ELF-1 (cell line): ENCODE results near the gene TMEM79.

ENCODE experiments used
- DNase-seq: peaks from one replicate; pipeline ENCODE4 v3.0.0-alpha.2; 2016; ENCODE audit warnings: low read depth, low spot score

The TMEM79 gene, protein sequence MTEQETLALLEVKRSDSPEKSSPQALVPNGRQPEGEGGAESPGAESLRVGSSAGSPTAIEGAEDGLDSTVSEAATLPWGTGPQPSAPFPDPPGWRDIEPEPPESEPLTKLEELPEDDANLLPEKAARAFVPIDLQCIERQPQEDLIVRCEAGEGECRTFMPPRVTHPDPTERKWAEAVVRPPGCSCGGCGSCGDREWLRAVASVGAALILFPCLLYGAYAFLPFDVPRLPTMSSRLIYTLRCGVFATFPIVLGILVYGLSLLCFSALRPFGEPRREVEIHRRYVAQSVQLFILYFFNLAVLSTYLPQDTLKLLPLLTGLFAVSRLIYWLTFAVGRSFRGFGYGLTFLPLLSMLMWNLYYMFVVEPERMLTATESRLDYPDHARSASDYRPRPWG

GRCh38 chr1:156284112-156284511 is at the start of gene TMEM79:
TSS of gene TMEM79 (plus strand) at chr1:156284325. CDS start at chr1:156285227, 902 bp downstream.
- peak; percentile 44 for DNase-seq

GRCh38 chr1:156236164-156236563 is 48.0 kb upstream of the TMEM79 start:
- no peak for DNase-seq

DNA sequence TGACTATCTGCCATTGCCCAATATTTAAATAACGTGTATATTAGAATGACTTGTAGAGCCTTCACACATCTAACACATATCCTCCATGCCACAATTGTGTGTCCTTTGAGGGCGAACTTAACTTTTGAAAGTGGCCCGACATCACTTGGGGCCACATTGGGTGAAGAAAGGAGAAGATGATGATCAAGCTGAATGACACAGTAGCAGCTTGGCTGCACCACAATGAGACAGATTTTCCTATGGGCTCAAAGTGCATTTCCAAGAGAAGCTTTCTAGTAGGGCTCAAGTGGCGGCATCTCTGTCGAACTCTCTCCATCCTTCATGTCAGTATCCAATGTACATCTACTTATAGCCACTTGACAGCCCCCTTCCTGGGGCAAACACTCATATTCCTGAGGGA is 45.9 kb upstream of the TMEM79 start:
- no peak for DNase-seq

GRCh38 chr1:156241311-156241811 is 42.8 kb upstream of the TMEM79 start:
- DNase-seq: no peak

DNA sequence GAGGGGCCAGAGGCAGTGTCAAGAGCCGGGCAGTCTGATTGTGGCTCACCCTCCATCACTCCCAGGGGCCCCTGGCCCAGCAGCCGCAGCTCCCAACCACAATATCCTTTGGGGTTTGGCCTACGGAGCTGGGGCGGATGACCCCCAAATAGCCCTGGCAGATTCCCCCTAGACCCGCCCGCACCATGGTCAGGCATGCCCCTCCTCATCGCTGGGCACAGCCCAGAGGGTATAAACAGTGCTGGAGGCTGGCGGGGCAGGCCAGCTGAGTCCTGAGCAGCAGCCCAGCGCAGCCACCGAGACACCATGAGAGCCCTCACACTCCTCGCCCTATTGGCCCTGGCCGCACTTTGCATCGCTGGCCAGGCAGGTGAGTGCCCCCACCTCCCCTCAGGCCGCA is 42.2 kb upstream of the TMEM79 start, which contains the start of gene BGLAP:
TSS of gene BGLAP (plus strand) at position 259 of the 400 bp plus-strand sequence. CDS start at position 307, 48 bp downstream.
- DNase-seq: no peak

- DNase-seq: no peak
These were observed 41.4 kb upstream of the TMEM79 start for GRCh38 chr1:156242738-156243137.

DNA sequence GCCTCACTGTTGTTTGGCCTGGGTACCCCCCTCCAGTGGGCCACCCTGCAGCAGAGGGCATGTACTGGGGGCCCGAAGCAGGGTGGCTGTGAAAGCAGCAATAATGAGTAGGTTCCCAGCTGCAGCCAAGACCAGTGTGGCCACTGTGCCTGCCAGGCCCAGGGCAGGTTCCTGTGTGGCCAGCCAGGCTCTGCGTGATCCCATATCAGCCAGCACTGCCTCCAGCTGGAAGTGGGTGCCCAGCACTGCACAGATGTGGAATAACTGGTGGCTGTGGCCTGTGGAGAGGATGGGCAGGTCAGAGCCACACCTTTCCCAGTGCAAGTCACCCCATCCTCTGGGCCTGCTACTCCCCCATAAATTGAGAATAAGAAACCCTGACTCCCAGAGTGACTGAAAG is 40.0 kb upstream of the TMEM79 start:
- no peak for DNase-seq

DNA sequence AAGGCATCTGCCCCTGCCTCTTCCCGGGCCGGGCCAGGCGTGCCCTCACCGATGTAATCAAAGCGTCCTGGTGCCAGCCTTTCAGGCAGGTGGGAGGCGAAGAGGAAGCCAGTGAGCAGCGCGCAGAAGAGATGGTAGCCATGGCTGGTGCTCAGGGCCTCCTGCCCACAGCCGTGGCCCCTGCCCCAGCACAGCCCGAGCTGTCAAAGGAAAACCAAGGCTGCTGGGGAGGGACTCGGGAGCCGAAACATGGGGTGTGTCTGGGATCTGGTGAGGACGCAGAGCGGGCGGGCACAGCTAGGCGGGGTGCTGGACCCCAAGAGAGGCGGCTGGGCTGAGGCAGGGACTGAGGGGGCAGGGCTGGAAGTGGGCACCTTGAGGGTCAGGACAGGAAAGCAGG is 39.4 kb upstream of the TMEM79 start:
- no peak for DNase-seq

DNA sequence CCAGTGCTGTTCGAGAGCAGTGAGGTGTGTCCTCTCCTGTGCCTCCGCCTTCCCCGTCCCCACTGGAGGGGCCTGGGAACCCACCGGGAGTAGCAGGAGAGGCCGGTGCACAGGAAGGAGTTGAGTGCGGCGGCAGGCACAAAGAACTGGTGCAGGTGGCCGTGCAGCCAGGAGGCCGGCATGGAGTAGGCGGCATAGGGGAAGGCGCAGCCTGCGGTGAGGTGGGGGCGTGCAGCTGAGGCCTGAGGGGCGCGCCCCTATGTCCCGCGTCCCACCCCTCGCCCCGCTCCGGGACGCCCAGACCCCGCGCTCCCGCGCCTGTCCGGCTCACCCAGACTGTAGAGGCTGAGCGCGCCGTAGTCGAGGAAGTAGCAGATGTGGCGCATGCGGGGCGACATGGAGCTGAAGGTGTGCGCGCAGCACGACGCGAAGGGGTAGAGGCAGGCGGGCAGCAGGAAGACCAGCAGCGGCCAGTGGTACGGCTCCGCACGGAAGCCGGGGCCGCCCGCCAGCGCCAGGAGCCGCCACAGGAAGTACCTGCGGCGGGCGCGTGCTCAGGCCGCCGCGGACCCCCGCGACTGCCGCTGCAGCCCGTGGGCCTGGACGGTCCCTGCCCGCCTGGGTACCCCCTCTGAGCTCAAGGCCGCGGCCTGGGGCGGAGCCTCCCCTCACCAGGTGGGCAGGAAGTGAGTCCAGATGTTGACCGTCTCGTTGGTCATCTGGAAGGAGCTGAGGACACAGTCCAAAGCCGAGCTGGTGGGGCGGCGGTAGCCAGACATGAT is 38.5 kb upstream of the TMEM79 start:
- peak; percentile 62 for DNase-seq

DNA sequence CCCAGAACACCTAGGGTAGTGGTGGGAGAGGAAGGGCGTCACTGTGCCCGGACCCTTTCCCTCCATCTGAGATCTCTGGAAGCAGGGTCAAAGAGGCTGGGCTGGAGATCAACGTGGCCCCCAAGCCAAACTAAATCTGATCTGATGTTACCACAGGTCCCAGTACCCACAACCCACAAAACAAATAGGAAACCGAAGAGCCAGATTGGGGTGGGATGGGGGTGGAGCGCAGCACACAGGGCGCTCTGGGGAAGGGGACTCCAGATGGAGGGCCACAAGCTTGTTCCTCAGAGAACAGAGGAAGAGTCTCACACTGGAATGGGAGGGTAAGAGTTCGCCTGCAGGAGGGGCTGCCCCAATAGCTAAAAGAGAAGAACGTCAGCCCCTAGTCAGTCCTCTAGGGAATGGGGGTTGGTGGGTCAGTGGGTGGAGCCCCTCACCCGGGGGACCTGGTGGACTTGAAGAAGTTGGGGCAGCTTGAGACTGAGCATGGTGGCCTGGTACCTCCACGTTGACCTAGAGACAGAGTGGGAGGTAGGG is 37.8 kb upstream of the TMEM79 start:
- DNase-seq: no peak

GRCh38 chr1:156246781-156247459 is 37.2 kb upstream of the TMEM79 start:
- no peak for DNase-seq

DNA sequence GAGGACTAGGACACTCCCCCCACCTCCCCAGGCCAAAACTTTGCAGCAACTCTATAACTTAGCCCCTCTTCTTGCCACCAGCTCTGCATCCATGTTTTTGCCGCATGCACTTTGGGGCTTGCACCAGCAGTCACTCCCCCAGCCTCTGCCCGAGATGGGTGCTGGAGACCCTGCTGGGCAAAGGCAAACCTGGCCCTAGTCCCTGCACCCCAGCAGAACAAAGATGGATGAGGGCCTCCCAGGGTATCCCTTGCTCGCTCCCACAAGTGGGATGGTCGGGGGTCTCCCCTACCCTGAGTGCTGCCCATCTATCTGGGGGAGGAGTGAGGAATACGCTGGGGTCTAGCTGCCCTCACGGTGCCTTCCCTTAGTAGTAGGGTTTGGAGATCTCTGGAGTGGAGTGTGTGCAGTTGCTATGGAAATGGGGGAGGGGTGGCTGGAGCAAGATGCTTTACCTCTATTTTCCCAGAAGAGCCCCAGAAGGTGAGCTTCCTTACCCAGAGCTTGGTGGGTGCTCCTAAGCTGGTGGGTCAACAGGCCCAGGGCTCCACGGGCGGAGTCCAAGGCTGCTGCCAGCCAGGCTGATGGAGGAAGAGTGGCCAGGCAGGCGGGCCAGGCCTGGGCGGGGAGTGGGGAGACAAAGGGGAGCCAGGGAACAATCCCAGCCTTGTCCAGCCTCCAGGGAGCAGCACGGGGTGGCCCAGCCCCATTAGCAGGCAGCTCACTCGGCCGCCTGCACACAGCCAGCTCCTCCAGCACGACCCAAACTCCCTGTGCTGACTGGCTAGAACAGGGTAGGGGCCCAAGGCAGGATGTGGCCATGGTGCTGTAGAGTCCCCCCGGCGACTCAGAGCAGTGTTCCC is 36.4 kb upstream of the TMEM79 start, which contains the start of gene PAQR6:
TSS of gene PAQR6 (minus strand) at position 597 of the 863 bp plus-strand sequence. CDS start 1,325 bp downstream, outside the sequence.
- DNase-seq: no peak

- no peak for DNase-seq
These were observed 35.8 kb upstream of the TMEM79 start for GRCh38 chr1:156248323-156248683.

DNA sequence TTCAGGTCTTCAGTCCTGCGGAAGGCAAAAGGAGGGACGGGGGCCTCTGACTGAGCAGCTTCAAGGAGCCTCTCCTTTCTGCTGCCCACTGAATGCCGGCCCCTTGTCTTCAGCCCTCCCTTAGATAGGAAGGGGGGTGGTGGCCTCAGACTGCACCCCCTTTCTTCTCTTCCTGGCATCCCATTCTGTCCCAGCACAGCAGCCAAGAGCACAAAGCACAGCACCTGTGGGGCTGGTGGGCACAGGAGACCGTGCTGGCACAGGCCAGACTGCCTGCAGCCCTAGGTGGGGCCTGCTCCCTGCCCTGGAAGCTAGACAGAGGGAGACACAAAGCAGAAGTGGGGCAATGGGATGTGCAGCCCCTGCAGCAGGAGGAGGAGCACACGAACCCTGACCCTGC is 34.5 kb upstream of the TMEM79 start:
- no peak for DNase-seq

DNA sequence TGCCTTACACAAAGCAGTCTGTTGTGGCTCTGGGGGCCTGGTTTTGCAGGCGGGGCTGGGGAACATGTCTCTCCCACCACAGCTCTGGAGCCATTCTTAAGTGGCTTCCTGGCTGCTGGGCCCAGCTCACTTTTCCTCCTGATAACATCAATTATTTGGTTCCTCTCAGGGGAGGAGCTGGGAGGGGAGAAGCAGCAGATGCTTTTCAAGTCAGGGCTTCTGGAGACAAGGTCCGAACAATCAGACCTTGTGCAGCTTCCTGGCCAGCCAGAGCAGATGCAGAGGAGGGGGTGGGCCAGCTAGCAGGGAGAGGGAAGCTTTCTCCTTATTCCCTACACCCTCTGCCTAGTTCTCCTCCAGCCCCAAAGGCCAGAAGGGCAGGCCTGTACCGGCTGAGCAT is 32.6 kb upstream of the TMEM79 start:
- DNase-seq: peak; percentile 62

DNA sequence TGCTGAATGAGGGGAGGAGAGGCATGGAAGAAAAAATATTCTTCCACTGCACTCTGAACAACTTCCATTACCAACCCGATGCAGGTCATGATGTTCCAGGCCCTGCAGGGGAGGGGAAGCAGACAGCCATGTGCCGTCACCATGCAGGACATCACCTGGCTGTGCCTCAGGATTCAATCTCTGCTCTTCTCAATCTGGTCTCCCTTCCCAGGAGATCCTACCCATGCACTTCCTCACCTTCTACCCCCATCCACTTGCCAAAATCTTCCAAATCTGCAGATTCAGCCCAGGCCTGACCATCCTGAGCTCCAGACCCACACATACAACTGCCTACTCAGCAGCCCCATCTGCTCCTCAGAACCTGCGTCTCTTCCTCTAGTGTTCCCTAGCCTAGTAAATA is 30.5 kb upstream of the TMEM79 start:
- no peak for DNase-seq

DNA sequence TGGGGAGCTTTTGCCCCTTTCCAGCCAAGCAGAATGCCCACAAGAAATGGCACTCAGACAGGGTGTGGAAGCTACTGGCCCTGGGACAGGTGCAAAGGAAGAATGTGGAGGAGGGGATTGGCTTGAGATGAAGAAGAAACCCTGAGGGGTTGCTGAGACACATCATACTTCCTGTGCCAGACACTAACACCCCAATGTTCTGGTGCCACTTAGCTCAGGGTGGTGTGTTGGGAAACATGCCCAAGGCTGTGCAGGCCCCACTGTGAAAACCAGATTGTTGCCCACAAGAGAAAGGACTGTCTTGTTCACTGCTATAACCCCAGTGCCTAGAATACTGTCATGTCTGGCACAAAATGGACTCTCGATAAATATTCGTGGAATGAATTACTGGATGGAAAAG is 26.4 kb upstream of the TMEM79 start:
- no peak for DNase-seq

DNA sequence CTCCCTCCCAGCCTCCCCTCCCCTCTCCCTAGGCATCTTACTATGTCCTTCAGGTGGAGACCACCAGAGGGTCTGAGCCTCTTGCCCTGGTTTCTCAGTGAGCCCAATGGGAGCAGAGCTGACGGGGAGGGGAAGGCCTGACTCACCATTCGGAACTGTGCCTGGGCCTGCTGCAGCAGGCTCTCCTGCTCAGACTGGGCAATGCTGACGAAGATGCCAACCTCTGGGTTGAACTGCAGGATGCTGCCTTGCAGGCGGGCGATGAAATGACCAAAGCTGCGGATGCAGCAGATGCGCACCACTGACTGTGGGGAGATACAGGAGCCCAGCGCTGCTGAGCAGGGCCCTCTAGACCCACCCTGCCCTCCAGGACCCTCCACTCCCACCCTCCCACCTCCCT is 25.3 kb upstream of the TMEM79 start:
- no peak for DNase-seq

- no peak for DNase-seq
These were observed 24.3 kb upstream of the TMEM79 start for GRCh38 chr1:156259805-156260204.

DNA sequence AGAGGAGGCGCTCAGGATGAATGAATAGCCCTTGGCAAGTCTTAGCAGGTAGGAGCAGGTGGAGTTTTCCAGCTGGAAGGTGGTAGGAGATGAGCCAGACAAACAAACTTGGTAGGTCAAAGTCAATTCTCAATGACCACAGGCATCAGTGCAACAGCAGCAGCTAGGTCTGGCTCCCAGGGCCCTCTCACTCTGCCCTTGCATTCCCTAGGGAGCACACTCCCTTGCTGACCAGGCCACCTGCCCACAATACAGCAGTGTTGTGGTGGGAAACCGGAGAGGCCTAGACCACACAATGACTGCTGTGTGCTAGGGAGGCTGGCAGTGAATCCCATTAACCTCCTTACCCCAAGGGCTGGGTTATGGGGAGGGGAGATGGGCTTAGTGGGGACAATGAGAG is 23.2 kb upstream of the TMEM79 start:
- DNase-seq: no peak
